KMS-11 (cell line): Measurements from ENCODE around the gene GPR21.

Experiments
- H2AFZ ChIP-seq: fragments of 200-600 bp; sonication (generic); 2 replicates; pipeline ENCODE4 v1.6.1; 2016; ENCODE audit warnings: antibody characterized with exemption, mixed run types, low read depth
- H3K27ac ChIP-seq: fragments of 200-600 bp; sonication (generic); 2 replicates; pipeline ENCODE4 v1.6.1; 2016; ENCODE audit warnings: mild to moderate bottlenecking, mixed run types
- H3K27me3 ChIP-seq: fragments of 200-600 bp; sonication (generic); 2 replicates; pipeline ENCODE4 v1.6.1; 2017; ENCODE audit warnings: mild to moderate bottlenecking, low read depth, mixed run types, moderate library complexity; ENCODE audit not compliant: insufficient read depth
- H3K36me3 ChIP-seq: fragments of 200-600 bp; sonication (generic); 2 replicates; pipeline ENCODE4 v1.6.1; 2017; ENCODE audit warnings: mild to moderate bottlenecking, mixed run types; ENCODE audit not compliant: insufficient read depth
- H3K4me1 ChIP-seq: fragments of 200-600 bp; sonication (generic); 2 replicates; pipeline ENCODE4 v1.6.1; 2016; ENCODE audit warnings: mild to moderate bottlenecking, low read depth, mixed run types; ENCODE audit not compliant: poor library complexity, severe bottlenecking
- H3K4me2 ChIP-seq: fragments of 200-600 bp; sonication (generic); 2 replicates; pipeline ENCODE4 v1.7.0; 2016; ENCODE audit warnings: mild to moderate bottlenecking, mixed run types
- H3K4me3 ChIP-seq: fragments of 200-600 bp; sonication (generic); IDR thresholded peaks from 2 replicates; pipeline ENCODE4 v1.6.1; 2017; ENCODE audit warnings: low read depth, low read length, mixed read lengths; ENCODE audit not compliant: insufficient read depth
- H3K79me2 ChIP-seq: fragments of 200-600 bp; sonication (generic); 2 replicates; pipeline ENCODE4 v1.6.1; 2016; ENCODE audit warnings: low read depth, mixed run types; ENCODE audit not compliant: insufficient read depth
- H3K9ac ChIP-seq: fragments of 200-600 bp; sonication (generic); 2 replicates; pipeline ENCODE4 v1.6.1; 2016; ENCODE audit warnings: mild to moderate bottlenecking, mixed run types
- H4K20me1 ChIP-seq: fragments of 200-600 bp; sonication (generic); 2 replicates; pipeline ENCODE4 v1.6.1; 2016; ENCODE audit warnings: mild to moderate bottlenecking, mixed run types; ENCODE audit not compliant: insufficient read depth
- TF ChIP-seq, protein P1 (sequence below): fragments of 200-600 bp; sonication (generic); conservative IDR thresholded peaks from 2 replicates; pipeline ENCODE4 v1.6.1; 2017; ENCODE audit warnings: low read depth, mild to moderate bottlenecking, antibody characterized with exemption, low read length, moderate library complexity, mixed read lengths

Gene GPR21

DNA sequence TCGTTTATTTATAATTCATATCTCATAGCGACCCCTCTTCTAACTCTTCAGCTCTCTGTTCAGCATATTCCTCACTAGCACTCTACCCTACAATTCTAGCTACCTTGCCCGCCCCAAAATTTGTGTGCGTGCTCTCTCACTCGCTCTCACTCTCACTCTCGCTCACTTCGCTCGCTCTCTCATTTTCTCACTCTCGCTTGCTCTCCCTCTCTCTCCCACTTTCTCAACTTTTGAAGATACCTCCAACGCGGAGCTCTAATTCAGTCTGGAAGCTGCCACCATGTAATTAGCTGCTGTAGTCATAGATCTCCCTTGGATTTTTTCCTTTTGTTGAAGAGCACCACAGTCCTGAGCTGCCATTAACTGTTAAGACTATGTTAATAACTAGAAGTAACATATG is 30.4 kb downstream of the GPR21 start:
- Histone ChIP-seq H3K27ac (no peak overlapping the region), H3K4me3 (no peak overlapping the region), H2AFZ (no peak overlapping the region), H4K20me1 (no peaks in the 10 kb centered on the region), H3K4me2 (no peak overlapping the region), H3K79me2 (no peaks in the 10 kb centered on the region), H3K4me1 (no peaks in the 10 kb centered on the region), H3K27me3 (no peaks in the 10 kb centered on the region), H3K36me3 (no peaks in the 10 kb centered on the region), H3K9ac (no peak overlapping the region)
- TF ChIP-seq, protein P1, sequence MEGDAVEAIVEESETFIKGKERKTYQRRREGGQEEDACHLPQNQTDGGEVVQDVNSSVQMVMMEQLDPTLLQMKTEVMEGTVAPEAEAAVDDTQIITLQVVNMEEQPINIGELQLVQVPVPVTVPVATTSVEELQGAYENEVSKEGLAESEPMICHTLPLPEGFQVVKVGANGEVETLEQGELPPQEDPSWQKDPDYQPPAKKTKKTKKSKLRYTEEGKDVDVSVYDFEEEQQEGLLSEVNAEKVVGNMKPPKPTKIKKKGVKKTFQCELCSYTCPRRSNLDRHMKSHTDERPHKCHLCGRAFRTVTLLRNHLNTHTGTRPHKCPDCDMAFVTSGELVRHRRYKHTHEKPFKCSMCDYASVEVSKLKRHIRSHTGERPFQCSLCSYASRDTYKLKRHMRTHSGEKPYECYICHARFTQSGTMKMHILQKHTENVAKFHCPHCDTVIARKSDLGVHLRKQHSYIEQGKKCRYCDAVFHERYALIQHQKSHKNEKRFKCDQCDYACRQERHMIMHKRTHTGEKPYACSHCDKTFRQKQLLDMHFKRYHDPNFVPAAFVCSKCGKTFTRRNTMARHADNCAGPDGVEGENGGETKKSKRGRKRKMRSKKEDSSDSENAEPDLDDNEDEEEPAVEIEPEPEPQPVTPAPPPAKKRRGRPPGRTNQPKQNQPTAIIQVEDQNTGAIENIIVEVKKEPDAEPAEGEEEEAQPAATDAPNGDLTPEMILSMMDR, result no peak

DNA sequence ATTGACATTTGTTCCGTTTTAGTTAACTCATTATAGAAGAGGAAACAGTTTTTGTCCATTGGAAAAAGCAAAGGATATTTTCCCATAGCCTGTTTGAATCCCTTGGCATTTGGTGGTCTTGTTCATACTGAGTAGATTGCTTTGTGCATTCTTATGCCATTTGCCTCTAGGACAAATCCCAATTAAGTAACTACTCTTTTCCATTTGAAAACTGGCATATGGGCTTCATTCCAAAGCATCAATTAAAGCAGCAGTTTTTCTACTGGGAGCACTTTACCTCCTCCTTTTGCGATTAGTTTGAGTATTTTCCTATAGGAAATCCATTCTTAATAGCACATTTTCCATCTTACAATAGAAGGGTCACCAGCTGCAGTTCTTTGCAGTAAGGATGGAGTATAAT is 31.2 kb downstream of the GPR21 start:
- Histone ChIP-seq H2AFZ (no peak overlapping the region), H3K79me2 (no peaks in the 10 kb centered on the region), H3K27me3 (no peaks in the 10 kb centered on the region), H3K4me3 (no peak overlapping the region), H3K4me2 (no peak overlapping the region), H3K36me3 (no peaks in the 10 kb centered on the region), H3K9ac (no peak overlapping the region), H4K20me1 (no peaks in the 10 kb centered on the region), H3K4me1 (no peaks in the 10 kb centered on the region), H3K27ac (no peak overlapping the region)
- TF ChIP-seq, protein P1, result no peak

DNA sequence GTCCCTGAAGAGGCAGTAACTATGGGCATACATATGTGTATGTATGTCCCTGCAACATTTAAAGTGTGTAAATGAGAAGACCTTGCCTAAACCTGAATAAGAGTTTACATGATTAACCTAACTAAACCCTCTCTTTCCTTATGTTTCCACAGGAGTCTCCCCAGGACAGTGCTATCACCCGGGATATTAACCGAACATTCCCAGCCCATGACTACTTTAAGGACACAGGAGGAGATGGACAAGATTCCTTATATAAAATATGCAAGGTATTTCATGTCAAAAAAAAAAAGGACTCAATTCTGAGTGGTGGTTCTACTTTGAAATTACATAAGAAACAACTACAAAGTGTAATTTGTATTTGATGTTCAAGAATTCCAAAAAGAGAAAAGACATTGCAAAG is 31.7 kb downstream of the GPR21 start:
- H3K27me3 ChIP-seq, result no peaks in the 10 kb centered on the region
- H3K79me2 ChIP-seq, result no peaks in the 10 kb centered on the region
- H3K4me3 ChIP-seq, result no peak overlapping the region
- no peak overlapping the region for H3K9ac ChIP-seq
- no peaks in the 10 kb centered on the region for H3K4me1 ChIP-seq
- TF ChIP-seq, protein P1, result no peak
- H2AFZ ChIP-seq, result no peak overlapping the region
- no peak overlapping the region for H3K4me2 ChIP-seq
- H4K20me1 ChIP-seq, result no peaks in the 10 kb centered on the region
- H3K27ac ChIP-seq, result no peak overlapping the region
- no peaks in the 10 kb centered on the region for H3K36me3 ChIP-seq

DNA sequence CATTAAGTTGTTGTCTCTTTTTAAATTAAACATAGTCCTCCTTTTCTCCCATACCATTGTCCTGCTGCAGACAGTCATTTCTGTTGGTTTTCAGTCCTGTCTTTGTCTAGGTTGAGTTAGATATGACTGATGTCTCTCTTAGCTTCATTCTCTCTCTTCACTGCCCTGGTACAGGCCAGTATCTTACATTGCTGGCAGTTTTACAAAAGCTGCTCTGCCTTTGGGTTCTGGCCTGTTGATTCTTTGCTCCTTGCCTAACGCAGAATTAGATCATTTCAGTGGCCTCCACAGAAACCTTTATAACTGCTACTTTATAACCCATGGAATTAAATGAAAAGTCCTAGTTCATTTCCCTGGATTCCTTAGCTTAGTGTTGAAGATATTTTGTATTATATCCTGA is 33.7 kb downstream of the GPR21 start:
- H3K4me2 ChIP-seq, result no peak overlapping the region
- no peak overlapping the region for H3K27ac ChIP-seq
- no peaks in the 10 kb centered on the region for H3K27me3 ChIP-seq
- no peaks in the 10 kb centered on the region for H3K4me1 ChIP-seq
- no peak overlapping the region for H3K4me3 ChIP-seq
- no peaks in the 10 kb centered on the region for H3K79me2 ChIP-seq
- no peak overlapping the region for H2AFZ ChIP-seq
- no peaks in the 10 kb centered on the region for H4K20me1 ChIP-seq
- no peak overlapping the region for H3K9ac ChIP-seq
- TF ChIP-seq, protein P1, result no peak
- H3K36me3 ChIP-seq, result no peaks in the 10 kb centered on the region
